ENCODE data around the gene LIX1L. TPM values are rescaled to one million over a fixed set of nuclear protein-coding genes. Genes with fewer than 3 reads are reported as not detected.
A peak's percentile ranks its signal among the peaks of the same experiment; 100 is the strongest.

Gene LIX1L
- total and polyA plus RNA-seq, 2 of the 13 experiments (the other 11 are each of a cell fraction or from before 2014, with no cell fraction given), result 8.1 to 24.9 TPM

DNA sequence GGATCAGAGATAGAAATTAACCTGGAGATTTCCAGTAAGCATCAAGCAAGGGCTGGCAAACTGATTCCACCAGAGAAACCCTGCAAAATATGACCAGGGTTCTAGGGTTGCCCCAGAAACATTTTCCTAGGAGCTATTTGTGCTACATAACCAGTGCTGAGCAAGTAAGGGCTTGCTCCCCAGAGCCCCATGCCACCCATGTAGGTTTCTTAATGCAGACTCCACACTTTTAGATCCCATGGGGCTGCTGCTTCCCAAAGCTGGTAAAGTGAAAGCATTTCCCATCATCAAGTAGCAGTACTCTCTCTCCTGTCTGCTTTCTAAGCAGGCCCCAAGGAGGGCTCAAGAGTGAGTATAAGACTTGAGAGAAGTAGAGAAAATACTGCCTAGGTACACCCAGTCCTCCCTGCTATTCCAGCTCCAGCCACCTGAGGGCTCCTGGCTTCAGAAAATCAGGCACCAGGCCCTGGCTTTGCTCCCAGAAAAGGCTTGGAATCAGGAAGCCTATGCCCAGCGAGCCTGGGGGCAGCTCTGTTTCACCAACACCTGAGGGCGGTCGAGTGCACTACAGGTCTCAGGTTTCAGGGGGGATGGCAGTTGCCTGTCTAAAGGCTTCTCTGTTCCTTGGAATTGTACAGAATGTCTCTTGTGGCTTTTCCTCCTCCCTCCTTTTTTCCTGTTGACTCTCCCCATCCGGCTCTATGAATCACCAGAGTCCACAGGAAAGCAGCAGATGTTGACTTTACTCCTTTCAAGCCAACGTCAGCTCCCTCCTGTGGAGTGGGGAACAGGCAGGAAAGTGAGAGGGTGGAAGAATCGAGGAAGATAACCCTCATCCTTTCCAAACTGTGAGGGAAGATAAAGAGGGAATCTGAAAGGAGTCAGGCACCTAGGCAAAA, 66.0 kb downstream of the LIX1L start (continued):
- TF ChIP-seq, protein P1, sequence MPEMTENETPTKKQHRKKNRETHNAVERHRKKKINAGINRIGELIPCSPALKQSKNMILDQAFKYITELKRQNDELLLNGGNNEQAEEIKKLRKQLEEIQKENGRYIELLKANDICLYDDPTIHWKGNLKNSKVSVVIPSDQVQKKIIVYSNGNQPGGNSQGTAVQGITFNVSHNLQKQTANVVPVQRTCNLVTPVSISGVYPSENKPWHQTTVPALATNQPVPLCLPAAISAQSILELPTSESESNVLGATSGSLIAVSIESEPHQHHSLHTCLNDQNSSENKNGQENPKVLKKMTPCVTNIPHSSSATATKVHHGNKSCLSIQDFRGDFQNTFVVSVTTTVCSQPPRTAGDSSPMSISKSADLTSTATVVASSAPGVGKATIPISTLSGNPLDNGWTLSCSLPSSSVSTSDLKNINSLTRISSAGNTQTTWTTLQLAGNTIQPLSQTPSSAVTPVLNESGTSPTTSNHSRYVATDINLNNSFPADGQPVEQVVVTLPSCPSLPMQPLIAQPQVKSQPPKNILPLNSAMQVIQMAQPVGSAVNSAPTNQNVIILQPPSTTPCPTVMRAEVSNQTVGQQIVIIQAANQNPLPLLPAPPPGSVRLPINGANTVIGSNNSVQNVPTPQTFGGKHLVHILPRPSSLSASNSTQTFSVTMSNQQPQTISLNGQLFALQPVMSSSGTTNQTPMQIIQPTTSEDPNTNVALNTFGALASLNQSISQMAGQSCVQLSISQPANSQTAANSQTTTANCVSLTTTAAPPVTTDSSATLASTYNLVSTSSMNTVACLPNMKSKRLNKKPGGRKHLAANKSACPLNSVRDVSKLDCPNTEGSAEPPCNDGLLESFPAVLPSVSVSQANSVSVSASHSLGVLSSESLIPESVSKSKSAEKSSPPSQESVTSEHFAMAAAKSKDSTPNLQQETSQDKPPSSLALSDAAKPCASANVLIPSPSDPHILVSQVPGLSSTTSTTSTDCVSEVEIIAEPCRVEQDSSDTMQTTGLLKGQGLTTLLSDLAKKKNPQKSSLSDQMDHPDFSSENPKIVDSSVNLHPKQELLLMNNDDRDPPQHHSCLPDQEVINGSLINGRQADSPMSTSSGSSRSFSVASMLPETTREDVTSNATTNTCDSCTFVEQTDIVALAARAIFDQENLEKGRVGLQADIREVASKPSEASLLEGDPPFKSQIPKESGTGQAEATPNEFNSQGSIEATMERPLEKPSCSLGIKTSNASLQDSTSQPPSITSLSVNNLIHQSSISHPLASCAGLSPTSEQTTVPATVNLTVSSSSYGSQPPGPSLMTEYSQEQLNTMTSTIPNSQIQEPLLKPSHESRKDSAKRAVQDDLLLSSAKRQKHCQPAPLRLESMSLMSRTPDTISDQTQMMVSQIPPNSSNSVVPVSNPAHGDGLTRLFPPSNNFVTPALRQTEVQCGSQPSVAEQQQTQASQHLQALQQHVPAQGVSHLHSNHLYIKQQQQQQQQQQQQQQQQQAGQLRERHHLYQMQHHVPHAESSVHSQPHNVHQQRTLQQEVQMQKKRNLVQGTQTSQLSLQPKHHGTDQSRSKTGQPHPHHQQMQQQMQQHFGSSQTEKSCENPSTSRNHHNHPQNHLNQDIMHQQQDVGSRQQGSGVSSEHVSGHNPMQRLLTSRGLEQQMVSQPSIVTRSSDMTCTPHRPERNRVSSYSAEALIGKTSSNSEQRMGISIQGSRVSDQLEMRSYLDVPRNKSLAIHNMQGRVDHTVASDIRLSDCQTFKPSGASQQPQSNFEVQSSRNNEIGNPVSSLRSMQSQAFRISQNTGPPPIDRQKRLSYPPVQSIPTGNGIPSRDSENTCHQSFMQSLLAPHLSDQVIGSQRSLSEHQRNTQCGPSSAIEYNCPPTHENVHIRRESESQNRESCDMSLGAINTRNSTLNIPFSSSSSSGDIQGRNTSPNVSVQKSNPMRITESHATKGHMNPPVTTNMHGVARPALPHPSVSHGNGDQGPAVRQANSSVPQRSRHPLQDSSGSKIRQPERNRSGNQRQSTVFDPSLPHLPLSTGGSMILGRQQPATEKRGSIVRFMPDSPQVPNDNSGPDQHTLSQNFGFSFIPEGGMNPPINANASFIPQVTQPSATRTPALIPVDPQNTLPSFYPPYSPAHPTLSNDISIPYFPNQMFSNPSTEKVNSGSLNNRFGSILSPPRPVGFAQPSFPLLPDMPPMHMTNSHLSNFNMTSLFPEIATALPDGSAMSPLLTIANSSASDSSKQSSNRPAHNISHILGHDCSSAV (CRISPR knock-in tag; IDR thresholded peaks at IDR 0.05; ENCODE audit: borderline replicate concordance), result no peak
- TF ChIP-seq ZNF569 (CRISPR knock-in tag; IDR thresholded peaks at IDR 0.05; ENCODE audit: borderline replicate concordance) (no peak), NFKBIZ (CRISPR knock-in tag; IDR thresholded peaks at IDR 0.05) (0 out of 2 replicates have a peak, but pooled peaks have one; percentile 42), MAFK (conservative IDR thresholded peaks at IDR 0.05 in 1 of 2, IDR thresholded peaks at IDR 0.05 in 1 of 2; ENCODE audit: low read length in 2 of 2) (no peak), SIN3A (IDR thresholded peaks at IDR 0.05; ENCODE audit: borderline replicate concordance, low read depth, low read length) (0 out of 2 replicates have a peak, but pooled peaks have one; percentile 55), ZNF558 (CRISPR knock-in tag; IDR thresholded peaks at IDR 0.05; ENCODE audit: borderline replicate concordance) (no peak), ZNF563 (CRISPR knock-in tag; IDR thresholded peaks at IDR 0.05) (no peak), KLF13 (CRISPR knock-in tag; IDR thresholded peaks at IDR 0.05) (no peak), ZFX (CRISPR knock-in tag; IDR thresholded peaks at IDR 0.05; ENCODE audit: low read depth) (no peak)
- TF ChIP-seq, protein P2, sequence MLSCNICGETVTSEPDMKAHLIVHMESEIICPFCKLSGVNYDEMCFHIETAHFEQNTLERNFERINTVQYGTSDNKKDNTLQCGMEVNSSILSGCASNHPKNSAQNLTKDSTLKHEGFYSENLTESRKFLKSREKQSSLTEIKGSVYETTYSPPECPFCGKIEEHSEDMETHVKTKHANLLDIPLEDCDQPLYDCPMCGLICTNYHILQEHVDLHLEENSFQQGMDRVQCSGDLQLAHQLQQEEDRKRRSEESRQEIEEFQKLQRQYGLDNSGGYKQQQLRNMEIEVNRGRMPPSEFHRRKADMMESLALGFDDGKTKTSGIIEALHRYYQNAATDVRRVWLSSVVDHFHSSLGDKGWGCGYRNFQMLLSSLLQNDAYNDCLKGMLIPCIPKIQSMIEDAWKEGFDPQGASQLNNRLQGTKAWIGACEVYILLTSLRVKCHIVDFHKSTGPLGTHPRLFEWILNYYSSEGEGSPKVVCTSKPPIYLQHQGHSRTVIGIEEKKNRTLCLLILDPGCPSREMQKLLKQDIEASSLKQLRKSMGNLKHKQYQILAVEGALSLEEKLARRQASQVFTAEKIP (CRISPR knock-in tag; IDR thresholded peaks at IDR 0.05; ENCODE audit: borderline replicate concordance), result no peak
- TF ChIP-seq, protein P3, sequence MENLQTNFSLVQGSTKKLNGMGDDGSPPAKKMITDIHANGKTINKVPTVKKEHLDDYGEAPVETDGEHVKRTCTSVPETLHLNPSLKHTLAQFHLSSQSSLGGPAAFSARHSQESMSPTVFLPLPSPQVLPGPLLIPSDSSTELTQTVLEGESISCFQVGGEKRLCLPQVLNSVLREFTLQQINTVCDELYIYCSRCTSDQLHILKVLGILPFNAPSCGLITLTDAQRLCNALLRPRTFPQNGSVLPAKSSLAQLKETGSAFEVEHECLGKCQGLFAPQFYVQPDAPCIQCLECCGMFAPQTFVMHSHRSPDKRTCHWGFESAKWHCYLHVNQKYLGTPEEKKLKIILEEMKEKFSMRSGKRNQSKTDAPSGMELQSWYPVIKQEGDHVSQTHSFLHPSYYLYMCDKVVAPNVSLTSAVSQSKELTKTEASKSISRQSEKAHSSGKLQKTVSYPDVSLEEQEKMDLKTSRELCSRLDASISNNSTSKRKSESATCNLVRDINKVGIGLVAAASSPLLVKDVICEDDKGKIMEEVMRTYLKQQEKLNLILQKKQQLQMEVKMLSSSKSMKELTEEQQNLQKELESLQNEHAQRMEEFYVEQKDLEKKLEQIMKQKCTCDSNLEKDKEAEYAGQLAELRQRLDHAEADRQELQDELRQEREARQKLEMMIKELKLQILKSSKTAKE (CRISPR knock-in tag; IDR thresholded peaks at IDR 0.05; ENCODE audit: borderline replicate concordance), result no peak
- TF ChIP-seq, protein P4, sequence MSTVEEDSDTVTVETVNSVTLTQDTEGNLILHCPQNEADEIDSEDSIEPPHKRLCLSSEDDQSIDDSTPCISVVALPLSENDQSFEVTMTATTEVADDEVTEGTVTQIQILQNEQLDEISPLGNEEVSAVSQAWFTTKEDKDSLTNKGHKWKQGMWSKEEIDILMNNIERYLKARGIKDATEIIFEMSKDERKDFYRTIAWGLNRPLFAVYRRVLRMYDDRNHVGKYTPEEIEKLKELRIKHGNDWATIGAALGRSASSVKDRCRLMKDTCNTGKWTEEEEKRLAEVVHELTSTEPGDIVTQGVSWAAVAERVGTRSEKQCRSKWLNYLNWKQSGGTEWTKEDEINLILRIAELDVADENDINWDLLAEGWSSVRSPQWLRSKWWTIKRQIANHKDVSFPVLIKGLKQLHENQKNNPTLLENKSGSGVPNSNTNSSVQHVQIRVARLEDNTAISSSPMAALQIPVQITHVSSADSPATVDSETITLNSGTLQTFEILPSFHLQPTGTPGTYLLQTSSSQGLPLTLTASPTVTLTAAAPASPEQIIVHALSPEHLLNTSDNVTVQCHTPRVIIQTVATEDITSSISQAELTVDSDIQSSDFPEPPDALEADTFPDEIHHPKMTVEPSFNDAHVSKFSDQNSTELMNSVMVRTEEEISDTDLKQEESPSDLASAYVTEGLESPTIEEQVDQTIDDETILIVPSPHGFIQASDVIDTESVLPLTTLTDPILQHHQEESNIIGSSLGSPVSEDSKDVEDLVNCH (CRISPR knock-in tag; IDR thresholded peaks at IDR 0.05), result no peak

Data from HepG2 (cell line).